ENCODE data around the gene COG5.
"Not testable (repeated sequence)": the region's sequence is repeated elsewhere in the genome, so short reads cannot be mapped to it uniquely, and the experiment has no call there.

COG5 gene

GRCh38 chr7:107171496-107171895 is 392.2 kb downstream of the COG5 start:
- no peak for DNase-seq

DNA sequence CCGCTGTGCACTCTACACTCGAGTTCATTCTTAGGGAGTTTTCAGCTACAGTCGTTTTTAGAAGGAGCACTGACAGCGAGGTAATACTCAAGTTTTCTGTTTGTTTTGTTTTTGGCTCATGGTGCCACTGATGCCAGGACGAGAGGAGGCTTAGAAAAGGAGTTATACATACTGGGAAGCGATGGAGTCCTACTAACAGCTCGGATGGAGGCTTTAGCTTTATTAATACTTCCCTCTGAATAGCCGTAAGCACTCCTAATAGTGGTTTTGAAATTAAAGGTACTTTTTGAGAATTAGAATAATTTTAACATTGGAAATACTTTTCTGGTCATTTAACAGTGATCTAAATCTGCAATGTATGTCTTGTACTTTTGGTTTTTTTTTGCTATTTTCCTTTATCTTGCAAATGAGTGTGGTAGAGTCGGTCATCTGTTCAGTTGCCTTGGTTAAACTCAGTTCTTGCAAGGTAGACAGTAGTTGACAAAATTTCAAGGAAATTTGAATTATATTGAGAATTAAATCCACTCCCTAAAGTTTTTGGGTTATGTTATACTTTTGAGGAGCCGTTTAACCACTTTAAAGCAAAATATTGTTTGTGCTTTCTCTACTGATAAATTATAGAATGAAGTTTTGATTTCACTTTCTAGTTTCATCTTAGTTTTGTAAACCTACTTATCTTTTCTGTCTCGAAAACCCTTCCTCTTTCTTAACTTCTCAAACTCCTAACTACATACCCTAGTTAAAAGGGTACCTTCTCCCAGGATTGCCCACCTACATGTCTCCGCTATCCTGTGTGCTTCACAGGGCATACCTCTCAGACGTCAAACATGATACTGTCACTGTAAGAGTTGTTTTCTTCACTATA is 393.4 kb downstream of the COG5 start:
- no peak for DNase-seq

GRCh38 chr7:107169120-107170050 is 394.3 kb downstream of the COG5 start:
- DNase-seq = peak; percentile 96

DNA sequence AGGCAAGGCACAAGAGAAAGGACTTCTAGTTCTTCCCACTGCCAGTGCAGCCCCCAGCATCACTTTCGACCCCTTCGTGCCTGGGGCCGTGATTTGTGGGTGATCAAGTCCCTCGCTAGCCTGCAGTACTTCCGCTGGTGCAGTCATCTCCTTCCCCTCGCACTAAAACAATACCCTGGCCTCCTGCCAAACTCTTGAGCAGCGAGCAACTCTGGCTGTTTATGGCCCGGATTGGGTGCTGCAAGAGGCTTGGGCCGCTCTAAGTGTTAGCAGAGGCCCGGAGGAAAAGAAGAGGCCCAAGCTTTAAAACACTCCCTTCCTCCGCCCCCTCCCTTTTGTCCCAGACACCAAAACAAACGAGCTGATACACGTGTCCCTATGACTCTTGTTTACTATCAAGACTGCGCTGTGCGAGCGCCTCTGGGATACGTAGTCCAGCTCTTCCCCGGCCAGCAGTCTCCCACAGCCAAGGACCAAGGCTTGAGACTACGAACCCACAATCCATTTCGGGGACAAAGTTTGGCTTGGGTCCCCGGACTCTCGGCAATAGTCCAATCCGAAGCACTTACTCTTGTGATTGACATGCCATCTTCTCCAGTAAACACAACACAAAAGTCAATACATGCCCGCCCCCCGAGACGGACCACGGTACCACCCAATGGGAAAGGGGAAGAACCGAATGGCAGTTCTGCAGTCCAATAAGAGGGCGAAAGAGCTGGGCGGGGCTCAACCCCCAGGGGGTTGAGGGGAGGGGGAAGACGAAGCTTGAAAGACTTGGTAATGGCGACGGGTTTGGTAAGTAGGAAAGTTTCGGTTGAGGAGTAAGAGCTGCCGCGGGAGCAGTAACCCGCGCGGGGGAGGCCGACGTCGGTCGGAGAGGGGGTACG is 395.2 kb downstream of the COG5 start, which contains the start of gene HBP1:
Gene HBP1 (plus strand): TSS at position 771 of the 887 bp plus-strand sequence. CDS start 10,891 bp downstream, outside the sequence.
- peak; percentile 97 for DNase-seq

GRCh38 chr7:107167483-107168232 is 396.1 kb downstream of the COG5 start:
- peak; percentile 78 for DNase-seq

DNA sequence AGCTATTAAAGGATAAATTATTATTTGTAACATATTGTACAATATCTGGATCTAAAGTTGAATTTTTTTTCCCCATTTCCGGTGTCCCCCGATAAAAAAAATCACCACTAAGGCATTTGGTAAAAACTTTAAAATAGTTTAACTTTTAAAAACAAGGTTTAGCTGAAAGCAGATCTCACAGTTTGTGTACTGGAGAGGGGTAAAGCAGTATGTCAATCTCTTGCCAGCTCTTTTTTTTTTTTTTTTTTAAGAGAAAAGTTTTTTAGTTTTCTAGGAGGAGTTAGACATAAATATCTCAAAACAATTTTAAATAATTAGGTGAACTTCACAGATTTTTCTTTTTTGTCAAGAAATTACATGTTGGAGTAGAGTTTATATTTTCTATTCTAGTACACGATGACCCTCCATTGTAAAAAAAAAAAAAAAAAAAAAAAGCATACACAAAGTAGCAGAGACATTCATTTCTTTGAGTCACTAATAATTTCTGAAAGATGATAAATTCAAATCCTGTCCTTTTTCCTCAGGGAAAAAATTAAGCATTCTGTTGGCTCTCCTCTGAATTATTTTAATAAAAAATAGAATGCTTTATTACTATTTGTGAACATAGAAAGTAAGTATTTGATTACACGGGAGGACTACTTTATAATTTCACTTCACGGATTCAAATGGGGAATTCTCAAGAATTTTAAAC is 396.8 kb downstream of the COG5 start:
- no peak for DNase-seq

GRCh38 chr7:107165341-107165740 is 398.4 kb downstream of the COG5 start:
- no peak for DNase-seq

DNA sequence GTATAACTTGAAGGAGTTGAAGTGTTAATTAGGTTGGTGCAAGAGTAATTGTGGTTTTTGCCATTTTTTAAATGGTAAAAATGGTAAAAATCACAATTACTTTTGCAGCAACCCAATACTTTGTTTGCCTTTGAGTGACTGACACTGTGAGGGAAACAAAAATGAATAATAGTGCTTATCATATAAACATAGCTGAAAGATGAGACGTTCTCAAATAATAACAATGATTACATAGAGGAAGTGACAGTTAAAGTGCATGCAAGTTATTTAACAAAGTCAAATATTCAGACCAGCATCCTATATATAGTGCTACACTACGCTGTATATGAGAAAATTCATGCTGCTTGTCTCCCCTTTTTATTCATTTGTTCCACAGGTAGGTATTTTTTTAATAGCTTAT is 399.6 kb downstream of the COG5 start:
- DNase-seq = no peak

DNA sequence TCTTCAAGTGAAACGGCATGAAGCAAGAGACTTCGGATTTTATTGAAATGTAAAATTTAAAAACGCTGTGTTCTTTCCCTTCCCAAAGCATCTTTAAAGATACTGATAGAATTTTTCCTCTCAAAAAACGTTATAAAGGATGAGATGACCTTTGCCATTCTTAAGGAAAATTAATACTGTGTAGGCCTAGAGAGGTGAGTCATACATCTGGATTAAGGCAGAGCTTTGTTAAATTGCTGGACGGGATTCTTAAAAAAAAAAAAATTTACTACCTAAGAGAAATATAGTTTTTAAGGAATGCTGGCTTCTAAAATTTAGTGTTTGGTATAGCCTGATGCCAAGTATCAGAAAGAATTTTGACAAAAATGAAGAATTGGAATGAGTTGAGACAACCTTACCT is 401.2 kb downstream of the COG5 start:
- DNase-seq = no peak

GRCh38 chr7:107161415-107161814 is 402.3 kb downstream of the COG5 start:
- DNase-seq = no peak

GRCh38 chr7:107160389-107160788 is 403.3 kb downstream of the COG5 start:
- DNase-seq = no peak

DNA sequence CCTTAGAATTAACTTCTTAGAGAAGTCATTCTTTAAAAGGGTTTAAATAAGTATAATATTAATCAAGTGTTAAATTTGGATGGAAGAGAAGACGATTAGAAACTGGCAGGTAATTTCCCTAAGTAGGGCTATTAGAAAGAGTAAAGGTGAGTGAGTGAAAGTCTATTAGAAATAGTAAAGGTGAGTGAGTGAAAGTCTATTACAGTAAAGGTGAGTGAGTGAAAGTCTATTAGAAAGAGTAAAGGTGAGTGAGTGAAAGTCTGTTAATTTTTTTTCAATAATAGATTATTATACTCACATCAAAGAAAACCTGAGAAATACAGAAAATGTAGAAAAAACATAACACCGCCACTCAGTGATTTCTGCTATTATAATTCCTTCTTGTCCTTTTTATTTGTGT is 405.7 kb downstream of the COG5 start:
- DNase-seq = no peak

- DNase-seq = no peak
These were observed 406.6 kb downstream of the COG5 start for GRCh38 chr7:107157091-107157490.

DNA sequence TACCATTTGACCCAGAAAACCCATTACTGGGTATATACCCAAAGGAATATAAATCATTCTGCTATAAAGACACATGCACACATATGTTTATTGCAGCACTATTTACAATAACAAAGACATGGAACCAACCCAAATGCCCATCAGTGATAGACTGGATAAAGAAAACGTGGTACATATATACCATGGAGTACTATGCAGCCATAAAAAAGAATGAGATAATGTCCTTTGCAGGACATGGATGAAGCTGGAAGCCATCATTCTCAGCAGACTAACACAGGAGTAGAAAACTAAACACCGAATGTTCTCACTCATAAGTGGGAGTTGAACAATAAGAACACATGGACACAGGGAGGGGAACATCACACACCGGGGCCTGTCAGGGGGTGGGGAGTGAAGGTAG is 408.0 kb downstream of the COG5 start:
- not testable (repeated sequence) for DNase-seq

- no peak for DNase-seq
These were observed 408.9 kb downstream of the COG5 start for GRCh38 chr7:107154826-107155225.

DNA sequence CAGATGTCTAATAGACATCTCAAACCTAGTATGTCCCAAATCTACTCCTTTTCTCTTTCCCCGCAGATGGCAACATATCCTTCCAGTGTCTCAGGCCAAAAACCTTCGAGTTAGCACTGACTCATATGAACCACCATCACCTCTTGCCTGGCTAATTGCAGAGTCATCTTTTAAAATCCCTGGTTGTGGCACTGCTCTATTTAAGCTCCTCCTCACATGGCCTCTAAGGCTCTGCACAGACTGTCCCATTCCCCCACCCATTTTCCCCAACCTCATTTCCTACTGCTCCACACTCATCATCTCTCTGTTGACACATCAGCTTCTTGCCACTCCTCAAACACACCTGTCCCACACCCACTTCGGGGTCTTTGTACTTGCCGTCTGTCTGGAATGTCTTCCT is 411.7 kb downstream of the COG5 start:
- DNase-seq = no peak

Data from NK-92 treated with Interleukin-12 subunit alpha and Interleukin-12 subunit beta, amount 100 ng/mL, for 24 hours (cell line).